Keratinocyte (primary cell): Measurements from ENCODE around the gene CAPSL. TPM values are rescaled to one million over a fixed set of nuclear protein-coding genes. Genes with fewer than 3 reads are reported as not detected.

ENCODE experiments used
- DNase-seq: peaks from one replicate; pipeline ENCODE4 v3.0.0-alpha.2; 2011; ENCODE audit warnings: low read depth, missing footprints, low spot score
- FAIRE-seq: peaks from 2 replicates; lab custom pipeline; 2011; peaks lifted over from hg19 to GRCh38; lab: Jason Lieb, UNC
- H2AFZ ChIP-seq: 2 replicates; pipeline ENCODE4 v1.6.0; 2012; ENCODE audit warnings: low read length, control low read depth, inconsistent platforms; ENCODE audit not compliant: control insufficient read depth
- H3K27ac ChIP-seq: 2 replicates; pipeline ENCODE4 v1.5.1; 2011; ENCODE audit warnings: low read length; ENCODE audit not compliant: control insufficient read depth, insufficient read depth
- H3K27me3 ChIP-seq: 3 replicates; pipeline ENCODE4 v1.6.0; 2011; ENCODE audit warnings: low read length; ENCODE audit not compliant: control insufficient read depth, insufficient read depth; ENCODE audit errors: extremely low read depth
- H3K36me3 ChIP-seq, 2 experiments: 2 replicates in 1 of 2; 3 replicates in 1 of 2; pipeline ENCODE4 v1.5.1; 2011; ENCODE audit warnings: low read length in 2 of 2, mild to moderate bottlenecking in 1 of 2; ENCODE audit not compliant: control insufficient read depth in 2 of 2, insufficient read depth in 2 of 2; ENCODE audit errors: extremely low read depth in 1 of 2
- H3K4me1 ChIP-seq: 3 replicates; pipeline ENCODE4 v1.5.1; 2011; ENCODE audit warnings: low read length; ENCODE audit not compliant: control insufficient read depth, insufficient read depth; ENCODE audit errors: extremely low read depth
- H3K4me2 ChIP-seq: 3 replicates; pipeline ENCODE4 v1.6.0; 2011; ENCODE audit warnings: low read depth, low read length; ENCODE audit not compliant: control insufficient read depth, insufficient read depth; ENCODE audit errors: extremely low read depth
- H3K4me3 ChIP-seq, 3 experiments: fragments of 200-600 bp in 1 of 3; sonication (generic) in 1 of 3; 2 replicates in 2 of 3; 3 replicates in 1 of 3; pipeline ENCODE4 v1.5.1; 2011 to 2016; ENCODE audit warnings: low read length in 3 of 3, mild to moderate bottlenecking in 3 of 3, control low read depth in 2 of 3, inconsistent platforms in 1 of 3, low read depth in 1 of 3, mixed read lengths in 1 of 3, mixed run types in 1 of 3, moderate library complexity in 1 of 3; ENCODE audit not compliant: control insufficient read depth in 2 of 3, insufficient read depth in 2 of 3; ENCODE audit errors: extremely low read depth in 1 of 3
- H3K79me2 ChIP-seq: 2 replicates; pipeline ENCODE4 v1.6.0; 2012; ENCODE audit warnings: low read length; ENCODE audit not compliant: control insufficient read depth, insufficient read depth
- H3K9ac ChIP-seq: 3 replicates; pipeline ENCODE4 v1.6.0; 2011; ENCODE audit warnings: low read length; ENCODE audit not compliant: control insufficient read depth, insufficient read depth; ENCODE audit errors: extremely low read depth
- H3K9me1 ChIP-seq: 3 replicates; pipeline ENCODE4 v1.6.0; 2011; ENCODE audit warnings: low read length; ENCODE audit not compliant: control insufficient read depth, insufficient read depth; ENCODE audit errors: extremely low read depth
- H3K9me3 ChIP-seq: 2 replicates; pipeline ENCODE4 v1.5.1; 2012; ENCODE audit warnings: low read depth, low read length; ENCODE audit not compliant: control insufficient read depth
- H4K20me1 ChIP-seq: 3 replicates; pipeline ENCODE4 v1.6.0; 2011; ENCODE audit warnings: low read length; ENCODE audit not compliant: control insufficient read depth, insufficient read depth; ENCODE audit errors: extremely low read depth
- CTCF ChIP-seq, 3 experiments: IDR thresholded peaks in 1 of 3; conservative IDR thresholded peaks in 1 of 3; optimal IDR thresholded peaks in 1 of 3; 2 replicates in 2 of 3; 3 replicates in 1 of 3; pipeline versions ENCODE3 to v1.5.1; 2011; ENCODE audit warnings: low read length in 3 of 3, mild to moderate bottlenecking in 3 of 3, moderate library complexity in 2 of 3, control low read depth in 1 of 3, inconsistent platforms in 1 of 3; ENCODE audit not compliant: insufficient read depth in 2 of 3; ENCODE audit errors: extremely low read depth in 1 of 3
- EZH2 ChIP-seq: IDR thresholded peaks from one replicate; pipeline ENCODE4 v1.6.1; 2012; ENCODE audit warnings: inconsistent platforms, mild to moderate bottlenecking, low read length, moderate library complexity
- dilution Hi-C: fragments of 300-500 bp; cut with MboI; formaldehyde crosslinking; loops from one replicate; pipeline ENCODE4 v1.7.0; 2020; ENCODE audit warnings: low sequenced_read_pairs; ENCODE audit not compliant: extremely low pct_ligation_motif_present
- polyA plus RNA-seq, 5 experiments: library from polyadenylated mRNA; depleted of rRNA in 3 of 5; stranded (reverse) in 3 of 5; stranded (forward) in 1 of 5; unstranded in 1 of 5; fragments of >200 nt; gene quantifications; 1 replicate in 1 of 5; 2 replicates in 3 of 5; 3 replicates in 1 of 5; pipeline versions ENCODE4 v1.2.1 to v1.2.3, GENCODE V29; 2011 to 2012; ENCODE audit warnings: missing spikeins in 2 of 5, low read depth in 1 of 5, low replicate concordance in 1 of 5

CAPSL gene
- polyA plus RNA-seq, 1 donor (not counting 4 experiments of a cell fraction or from before 2014, with no cell fraction given) = not detected

GRCh38 chr5:35876454-35876853, 62.0 kb downstream of the CAPSL start:
- H2AFZ ChIP-seq = no peak overlapping the region
- no peak overlapping the region for H3K9ac ChIP-seq
- no peaks in the 10 kb centered on the region for H3K27me3 ChIP-seq
- DNase-seq (no peak), FAIRE-seq (no peak)
- H3K36me3 ChIP-seq = no peaks in the 10 kb centered on the region
- no peak overlapping the region for H3K4me3 ChIP-seq
- H3K27ac ChIP-seq = no peak overlapping the region
- no peaks in the 10 kb centered on the region for H3K9me3 ChIP-seq
- H4K20me1 ChIP-seq = no peaks in the 10 kb centered on the region
- H3K79me2 ChIP-seq = no peaks in the 10 kb centered on the region
- dilution Hi-C loops = no loop called here
- no peak overlapping the region for H3K4me2 ChIP-seq
- no peaks in the 10 kb centered on the region for H3K9me1 ChIP-seq
- H3K4me1 ChIP-seq = peaks cover 10% of the 10 kb centered on the region
- TF ChIP-seq EZH2 (no peak), CTCF (optimal IDR thresholded peaks at IDR 0.05 in 1 of 3, IDR thresholded peaks at IDR 0.05 in 1 of 3, conservative IDR thresholded peaks at IDR 0.05 in 1 of 3; ENCODE audit: extremely low read depth in 1 of 3, insufficient read depth in 2 of 3, low read length in 3 of 3) (no peak)

- no peaks in the 10 kb centered on the region for H3K36me3 ChIP-seq
- H3K79me2 ChIP-seq = no peaks in the 10 kb centered on the region
- no peak for FAIRE-seq
- no peak overlapping the region for H3K9ac ChIP-seq
- H3K27ac ChIP-seq = no peak overlapping the region
- no peaks in the 10 kb centered on the region for H3K9me1 ChIP-seq
- no peaks in the 10 kb centered on the region for H4K20me1 ChIP-seq
- no peak overlapping the region for H3K4me2 ChIP-seq
- dilution Hi-C loops = no loop called here
- no peaks in the 10 kb centered on the region for H3K9me3 ChIP-seq
- H3K27me3 ChIP-seq = no peaks in the 10 kb centered on the region
- no peaks in the 10 kb centered on the region for H3K4me1 ChIP-seq
- H2AFZ ChIP-seq = no peak overlapping the region
- no peak for TF ChIP-seq EZH2
- no peak for TF ChIP-seq CTCF (optimal IDR thresholded peaks at IDR 0.05 in 1 of 3, IDR thresholded peaks at IDR 0.05 in 1 of 3, conservative IDR thresholded peaks at IDR 0.05 in 1 of 3; ENCODE audit: extremely low read depth in 1 of 3, insufficient read depth in 2 of 3, low read length in 3 of 3)
- no peak overlapping the region for H3K4me3 ChIP-seq
- DNase-seq = no peak
Measured at GRCh38 chr5:35870605-35871004, 67.8 kb downstream of the CAPSL start.
